ENCODE results near the gene AMZ2. TPM values are rescaled to one million over a fixed set of nuclear protein-coding genes. Genes with fewer than 3 reads are reported as not detected.

AMZ2 gene
- total RNA-seq, 2 experiments from 2014 or later = 84.2 to 84.5 TPM

DNA sequence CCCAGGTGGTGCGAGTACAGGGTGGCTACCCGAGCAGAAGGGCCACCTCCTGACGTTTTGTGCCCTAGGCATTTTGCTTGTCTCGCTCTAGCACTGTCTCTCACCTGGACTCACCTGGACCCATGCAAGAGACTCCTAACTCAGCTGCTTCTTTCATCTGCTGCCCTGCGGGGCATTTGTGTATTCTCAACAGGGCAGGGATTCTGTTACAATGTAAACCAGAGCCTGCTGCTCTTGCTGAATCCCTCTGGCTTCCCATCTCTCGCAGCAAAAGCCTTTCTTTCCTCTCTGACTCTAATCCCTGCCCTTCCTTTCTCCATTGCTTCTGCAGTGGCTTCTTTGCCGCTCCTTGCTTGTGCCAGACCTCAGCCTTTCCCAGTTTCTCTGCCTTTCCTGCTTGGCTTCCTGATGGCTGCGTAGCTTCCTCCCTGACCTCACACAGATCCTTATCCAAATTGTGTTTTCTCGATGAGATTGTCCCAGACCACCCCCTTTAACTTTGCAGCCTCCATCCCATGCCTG is 53.7 kb downstream of the AMZ2 start:
- Mint-ChIP-seq H3K36me3 (no peaks in the 10 kb centered on the region), H3K27me3 (peaks cover 2% of the 10 kb centered on the region), H3K9me3 (no peaks in the 10 kb centered on the region), H3K4me1 (peaks cover 22% of the 10 kb centered on the region), H3K4me3 (no peak overlapping the region), H3K27ac (no peak overlapping the region)
- ATAC-seq (ENCODE audit: low read depth) (no peak), DNase-seq (no peak)
- POLR2A ChIA-PET = interaction anchor here (1.2 to 3.3 kb wide), 2 partner anchors 10 kb away, joined by 3 to 13 read pairs; partner anchors contain the start of genes ARSG and SLC16A6

DNA sequence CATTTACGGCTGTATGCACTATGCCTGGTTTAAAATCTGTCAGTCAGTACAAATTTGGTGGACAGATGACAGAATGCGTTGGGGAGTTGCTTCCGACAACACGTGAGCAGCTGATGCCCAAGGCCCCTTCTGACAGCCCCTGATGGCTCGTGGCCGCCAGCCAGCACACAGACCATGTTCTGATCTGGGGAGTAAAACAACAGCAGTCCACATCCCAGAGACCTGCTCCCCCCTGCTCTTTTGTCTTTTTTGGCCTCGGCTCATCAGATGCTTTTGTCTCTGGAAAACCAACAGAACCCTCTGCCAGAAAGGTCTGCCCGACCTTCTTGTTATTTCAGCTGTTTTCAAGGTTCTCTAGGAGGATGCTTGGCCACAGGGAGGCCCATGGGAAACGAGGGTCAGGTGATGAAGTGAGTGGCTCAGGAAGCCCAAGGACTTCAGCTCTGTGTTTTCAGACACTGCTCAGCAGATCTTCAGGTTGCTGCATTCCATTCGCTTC is 54.3 kb downstream of the AMZ2 start:
- Mint-ChIP-seq H3K36me3 (peaks cover 3% of the 10 kb centered on the region), H3K4me1 (peaks cover 16% of the 10 kb centered on the region), H3K4me3 (no peak overlapping the region), H3K27me3 (peaks cover 2% of the 10 kb centered on the region), H3K27ac (no peak overlapping the region), H3K9me3 (no peaks in the 10 kb centered on the region)
- DNase-seq (no peak), ATAC-seq (ENCODE audit: low read depth) (no peak)
- POLR2A ChIA-PET = interaction anchor here (1.2 to 3.3 kb wide), 2 partner anchors 10 to 11 kb away, joined by 3 to 13 read pairs; partner anchors contain the start of genes ARSG and SLC16A6

DNA sequence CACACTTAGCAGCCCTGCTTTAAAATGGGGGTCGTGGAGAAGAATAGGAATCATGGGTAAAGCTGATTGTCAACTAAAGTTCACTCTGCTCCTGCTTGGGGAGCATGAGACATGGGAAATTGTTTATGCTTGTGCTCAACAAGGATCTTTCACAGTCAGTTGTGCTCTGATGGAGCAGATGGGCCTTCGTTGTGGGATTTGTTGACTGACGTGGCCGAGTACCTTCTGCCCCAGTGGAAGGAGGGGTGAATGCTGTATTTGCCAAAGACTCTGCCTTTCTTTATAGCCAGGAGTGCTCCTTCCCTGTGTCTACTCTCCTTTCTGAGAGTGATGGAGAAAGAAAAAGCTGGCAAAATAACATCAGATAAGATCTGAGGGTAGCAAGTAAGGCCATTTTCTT is 54.8 kb downstream of the AMZ2 start:
- no peak overlapping the region for H3K27ac Mint-ChIP-seq
- POLR2A ChIA-PET = interaction anchor here (1.6 to 3.3 kb wide), 2 partner anchors 11 to 43 kb away, joined by 3 to 13 read pairs; partner anchors contain the start of genes ARSG and SLC16A6
- ATAC-seq (ENCODE audit: low read depth) = no peak
- peaks cover 2% of the 10 kb centered on the region for H3K27me3 Mint-ChIP-seq
- peaks cover 12% of the 10 kb centered on the region for H3K4me1 Mint-ChIP-seq
- no peaks in the 10 kb centered on the region for H3K9me3 Mint-ChIP-seq
- no peak overlapping the region for H3K4me3 Mint-ChIP-seq
- H3K36me3 Mint-ChIP-seq = peaks cover 6% of the 10 kb centered on the region
- no peak for DNase-seq

GRCh38 chr17:68304706-68305105 is 56.9 kb downstream of the AMZ2 start:
- no peak overlapping the region for H3K27ac Mint-ChIP-seq
- H3K4me1 Mint-ChIP-seq = peaks cover 6% of the 10 kb centered on the region
- DNase-seq (no peak), ATAC-seq (ENCODE audit: low read depth) (no peak)
- no peak overlapping the region for H3K4me3 Mint-ChIP-seq
- peaks cover 6% of the 10 kb centered on the region for H3K36me3 Mint-ChIP-seq
- H3K27me3 Mint-ChIP-seq = peaks cover 2% of the 10 kb centered on the region
- POLR2A ChIA-PET = no interaction called here
- no peaks in the 10 kb centered on the region for H3K9me3 Mint-ChIP-seq

GRCh38 chr17:68305142-68305541 is 57.3 kb downstream of the AMZ2 start:
- peaks cover 6% of the 10 kb centered on the region for H3K36me3 Mint-ChIP-seq
- peaks cover 2% of the 10 kb centered on the region for H3K27me3 Mint-ChIP-seq
- peaks cover 8% of the 10 kb centered on the region for H3K4me1 Mint-ChIP-seq
- POLR2A ChIA-PET = no interaction called here
- ATAC-seq (ENCODE audit: low read depth) = no peak
- no peak overlapping the region for H3K27ac Mint-ChIP-seq
- DNase-seq = no peak
- no peak overlapping the region for H3K4me3 Mint-ChIP-seq
- H3K9me3 Mint-ChIP-seq = no peaks in the 10 kb centered on the region

Other genes with a start within 250 kb of the AMZ2 start
- gene KPNA2, start 212.3 kb upstream of the AMZ2 start, total RNA-seq = 100 to 1,000 TPM; 138 to 148 TPM
- gene SLC16A6, start 43.1 kb downstream of the AMZ2 start, total RNA-seq = 1 to 10 TPM; 5.8 to 6.5 TPM
- gene ARSG, start 43.5 kb downstream of the AMZ2 start, total RNA-seq = 10 to 100 TPM; 10.4 to 10.9 TPM
- 10 to 100 TPM; 29.7 to 34.8 TPM for gene WIPI1, start 209.5 kb downstream of the AMZ2 start, total RNA-seq